ENCODE data around the gene BANP.

Gene BANP

GRCh38 chr16:88062341-88063210, 111.3 kb downstream of the BANP start:
- no peak for TF ChIP-seq CTCF (IDR thresholded peaks at IDR 0.05; ENCODE audit: extremely low read depth, insufficient read depth, missing control alignments)
- no peak for DNase-seq (ENCODE audit: low spot score)
- in situ Hi-C loops (cut with MboI; ENCODE audit: low pct_unique_long_range_greater_than_20kb, low sequenced_read_pairs, unreplicated experiment): no loop called here

GRCh38 chr16:88063211-88063773, 112.1 kb downstream of the BANP start:
- no peak for DNase-seq (ENCODE audit: low spot score)
- no peak for TF ChIP-seq CTCF (IDR thresholded peaks at IDR 0.05; ENCODE audit: extremely low read depth, insufficient read depth, missing control alignments)
- in situ Hi-C loops (cut with MboI; ENCODE audit: low pct_unique_long_range_greater_than_20kb, low sequenced_read_pairs, unreplicated experiment): no loop called here

GRCh38 chr16:88064011-88064888, 113.0 kb downstream of the BANP start:
- DNase-seq (ENCODE audit: low spot score): no peak
- no peak for TF ChIP-seq CTCF (IDR thresholded peaks at IDR 0.05; ENCODE audit: extremely low read depth, insufficient read depth, missing control alignments)
- in situ Hi-C loops (cut with MboI; ENCODE audit: low pct_unique_long_range_greater_than_20kb, low sequenced_read_pairs, unreplicated experiment): no loop called here

- in situ Hi-C loops (cut with MboI; ENCODE audit: low pct_unique_long_range_greater_than_20kb, low sequenced_read_pairs, unreplicated experiment): no loop called here
- no peak for TF ChIP-seq CTCF (IDR thresholded peaks at IDR 0.05; ENCODE audit: extremely low read depth, insufficient read depth, missing control alignments)
Measured at GRCh38 chr16:88064889-88065746, 113.9 kb downstream of the BANP start.

GRCh38 chr16:88065747-88066142, 114.5 kb downstream of the BANP start:
- no peak for TF ChIP-seq CTCF (IDR thresholded peaks at IDR 0.05; ENCODE audit: extremely low read depth, insufficient read depth, missing control alignments)
- DNase-seq (ENCODE audit: low spot score): no peak
- in situ Hi-C loops (cut with MboI; ENCODE audit: low pct_unique_long_range_greater_than_20kb, low sequenced_read_pairs, unreplicated experiment): no loop called here

More at GRCh38 chr16:88064889-88065746, 113.9 kb downstream of the BANP start:
- no peak for DNase-seq (ENCODE audit: low spot score)

Measured in GM13977 (cell line).